Ureter (tissue), 1 donor: ENCODE results near the gene APBB1IP. TPM values are rescaled to one million over a fixed set of nuclear protein-coding genes. Genes with fewer than 3 reads are reported as not detected.

ENCODE experiments used
- total RNA-seq: library from RNA; stranded (reverse); gene quantifications from one replicate; pipeline ENCODE4 v1.2.4, GENCODE V29; 2023
- donor health status: DM: yes; HTN: yes; CAD: no.

The APBB1IP gene
- total RNA-seq, 1 donor from 2014 or later, result 8.0 TPM

Other genes with a start within 250 kb of the APBB1IP start
- not detected for gene GAD2, start 221.6 kb upstream of the APBB1IP start, total RNA-seq